Iris pigment epithelial cell (primary cell): ENCODE data around the gene CYBB.
"Not testable (repeated sequence)": the region's sequence is repeated elsewhere in the genome, so short reads cannot be mapped to it uniquely, and the experiment has no call there.

Experiments
- DNase-seq: peaks from one replicate; pipeline ENCODE4 v3.0.0-alpha.2; 2011; ENCODE audit warnings: low read depth

Gene CYBB

GRCh38 chrX:37779857-37780256, at the start of gene CYBB:
TSS of gene CYBB (plus strand) at chrX:37780059. CDS start at chrX:37780078, 19 bp downstream.
- no peak for DNase-seq

DNA sequence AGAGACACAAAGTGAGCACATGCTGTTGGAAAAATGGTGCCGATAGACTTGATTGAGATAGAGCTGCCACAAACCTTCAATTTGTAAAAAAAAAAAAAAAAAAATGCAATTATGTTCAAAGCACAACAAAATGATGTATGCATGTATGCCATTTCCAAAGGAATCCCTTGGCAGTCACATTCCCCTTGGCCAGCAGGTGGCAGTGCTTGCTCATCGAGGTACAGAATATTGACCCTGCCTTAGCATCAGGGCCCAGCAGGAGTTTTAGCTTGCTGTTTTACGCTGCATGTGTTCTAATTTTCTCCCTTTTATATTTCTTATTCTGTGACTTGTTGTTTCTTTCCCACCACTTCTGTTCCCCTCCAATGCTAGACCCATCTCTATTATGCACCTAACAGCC, 34.5 kb upstream of the CYBB start:
- DNase-seq = peak; percentile 66

DNA sequence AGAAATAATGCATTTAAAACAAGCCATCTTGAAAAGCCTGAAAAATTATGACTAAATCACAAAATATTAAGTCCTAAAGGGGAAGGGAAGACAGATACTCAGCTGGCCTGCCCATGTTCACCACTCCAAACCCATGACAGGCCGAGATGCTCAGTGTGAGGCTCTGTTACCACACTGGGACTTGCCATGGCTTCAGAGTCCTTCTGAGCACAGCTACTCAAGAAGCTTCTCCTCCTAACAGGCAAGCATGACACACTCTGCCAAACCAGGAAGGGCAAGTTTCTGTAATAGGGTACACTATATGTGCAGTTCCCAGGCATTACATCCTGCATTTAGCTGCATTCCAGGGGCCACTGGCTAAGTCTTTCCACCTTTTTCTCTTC, 34.0 kb upstream of the CYBB start:
- no peak for DNase-seq

DNA sequence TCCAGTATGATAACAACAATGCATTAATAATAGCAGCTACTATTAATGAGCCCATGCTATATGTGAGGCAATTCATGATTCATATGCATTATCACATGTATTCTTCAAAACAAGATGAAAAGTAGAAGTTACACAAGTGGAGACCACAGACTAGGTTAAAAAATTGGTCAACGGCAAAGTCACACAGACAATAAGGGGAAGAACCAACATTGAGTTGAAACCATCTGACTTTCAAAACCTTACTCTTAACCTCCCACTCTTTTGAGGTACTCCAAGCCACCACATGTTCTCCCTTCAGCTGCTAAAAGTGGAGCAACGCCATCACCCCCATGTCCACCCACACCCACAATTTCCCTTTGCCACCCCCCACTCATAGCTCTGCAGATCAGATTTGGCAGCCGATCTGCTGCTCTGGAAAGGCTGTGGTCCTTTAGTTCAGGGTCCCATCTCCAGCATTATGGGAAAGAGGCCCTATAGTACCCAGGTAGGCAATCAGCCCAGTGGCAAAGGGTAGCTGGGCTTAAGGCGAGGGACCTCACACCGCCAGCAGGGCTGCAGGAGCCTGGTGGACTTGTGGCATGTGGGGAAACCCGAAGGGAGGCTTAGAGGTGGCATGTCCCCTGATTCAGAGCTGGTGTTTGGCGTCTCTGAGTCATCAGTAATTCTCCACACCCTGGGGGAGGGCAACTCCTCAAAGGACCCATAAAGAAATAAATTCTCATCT, 33.5 kb upstream of the CYBB start:
- DNase-seq = peak; percentile 6

GRCh38 chrX:37746951-37747350, 32.9 kb upstream of the CYBB start:
- no peak for DNase-seq

GRCh38 chrX:37752281-37752680, 27.6 kb upstream of the CYBB start:
- DNase-seq = no peak

GRCh38 chrX:37752936-37753335, 26.9 kb upstream of the CYBB start:
- DNase-seq = no peak

- DNase-seq = no peak
These were observed 26.5 kb upstream of the CYBB start for GRCh38 chrX:37753384-37753783.

GRCh38 chrX:37754516-37754915, 25.3 kb upstream of the CYBB start:
- no peak for DNase-seq

DNA sequence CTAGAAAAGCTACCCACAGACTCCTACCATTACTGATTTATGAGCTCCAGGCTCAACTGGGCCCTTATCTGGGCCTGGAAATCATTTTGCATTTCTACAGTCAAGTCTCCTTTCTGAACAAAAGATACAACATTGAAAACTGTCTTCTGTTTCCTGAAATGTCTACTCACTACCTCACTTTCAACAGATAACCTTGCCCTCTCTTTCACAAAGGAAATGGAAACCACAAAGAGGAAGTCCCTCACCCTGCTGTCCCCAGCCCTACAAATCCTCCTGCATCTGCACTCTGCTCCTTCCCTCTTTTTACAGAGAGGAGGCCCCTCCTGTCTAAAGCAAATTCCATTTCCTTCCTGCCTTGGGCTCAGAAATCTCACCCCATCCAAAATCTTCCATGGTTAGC, 24.8 kb upstream of the CYBB start:
- no peak for DNase-seq

DNA sequence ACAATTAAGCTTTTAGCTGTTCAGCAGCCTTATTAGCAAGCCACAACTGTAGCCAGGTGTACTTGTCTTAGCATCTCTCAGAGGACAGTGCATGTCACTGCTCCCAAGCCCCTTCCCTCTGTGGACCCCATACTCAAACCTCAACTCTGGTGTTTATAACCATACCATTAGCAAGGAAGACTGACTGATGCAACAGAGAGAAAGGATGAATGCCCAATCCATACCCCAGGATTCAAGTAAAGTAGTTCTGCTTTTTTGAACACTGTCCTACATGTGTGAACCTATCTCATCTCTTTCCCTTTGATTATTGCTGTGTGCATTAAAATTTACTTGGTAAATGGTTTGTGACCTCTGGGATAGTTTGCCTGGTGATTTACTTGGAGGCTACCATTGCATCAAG, 22.8 kb upstream of the CYBB start:
- no peak for DNase-seq

DNA sequence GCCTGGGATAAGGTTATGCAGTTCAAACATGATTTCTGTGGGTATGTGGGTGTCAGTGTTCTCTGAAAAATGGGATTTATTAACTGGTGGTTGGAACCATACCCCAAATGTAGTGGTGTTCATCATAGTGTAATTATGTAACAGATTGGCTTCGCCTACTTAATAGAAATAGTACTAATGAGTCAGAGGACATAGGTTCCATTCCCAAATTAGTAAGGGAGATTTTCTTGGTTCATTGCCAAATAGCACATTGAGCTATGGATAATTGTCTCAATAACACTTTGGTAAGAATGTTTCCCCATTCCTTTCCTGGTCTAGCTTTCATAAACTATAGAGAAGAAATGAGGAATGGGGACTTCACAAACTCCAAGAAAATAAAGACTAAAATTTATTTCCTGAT, 20.5 kb upstream of the CYBB start:
- DNase-seq = no peak

DNA sequence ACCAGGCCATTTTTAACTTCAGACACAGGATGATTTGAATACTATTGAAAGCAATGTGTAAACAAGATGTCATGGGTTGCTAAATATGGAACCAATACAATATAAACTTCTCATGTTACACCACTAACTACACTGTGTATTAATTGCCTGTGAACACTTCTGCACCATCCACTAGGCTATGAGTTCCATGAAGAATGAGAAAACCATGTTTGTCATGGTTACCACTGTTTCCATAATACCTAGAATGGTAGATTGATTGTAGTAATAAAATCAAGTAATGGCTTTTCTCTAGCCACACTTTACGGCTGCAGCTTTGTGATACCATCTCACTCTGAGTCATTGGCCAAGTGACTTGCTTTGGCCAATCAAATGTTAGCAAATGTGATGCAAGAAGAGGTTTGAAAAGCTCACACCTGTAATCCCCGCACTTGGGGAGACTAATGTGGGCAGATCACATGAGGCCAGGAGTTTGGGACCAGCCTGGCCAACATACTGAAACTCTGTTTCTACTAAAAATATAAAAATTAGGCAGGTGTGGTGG, 19.9 kb upstream of the CYBB start:
- DNase-seq = no peak

DNA sequence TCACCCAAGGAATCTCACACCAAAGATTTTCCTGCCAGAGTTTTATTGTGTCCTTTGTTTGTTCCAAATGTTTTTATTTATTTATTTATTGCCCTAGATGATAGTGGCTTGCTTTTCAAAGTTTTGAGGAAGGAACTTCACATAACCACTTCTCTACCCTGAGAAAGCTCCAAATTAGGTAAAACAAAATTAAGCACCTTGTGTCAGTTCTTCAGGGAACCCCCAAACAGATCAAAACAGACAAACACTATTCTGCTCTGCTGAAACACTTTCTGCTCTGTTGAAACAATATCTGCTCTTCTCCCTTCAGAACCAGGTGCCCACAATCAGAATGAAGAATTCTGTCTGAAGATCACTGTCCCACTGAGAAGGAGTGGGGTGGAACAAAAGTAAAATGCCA, 16.5 kb upstream of the CYBB start:
- no peak for DNase-seq

DNA sequence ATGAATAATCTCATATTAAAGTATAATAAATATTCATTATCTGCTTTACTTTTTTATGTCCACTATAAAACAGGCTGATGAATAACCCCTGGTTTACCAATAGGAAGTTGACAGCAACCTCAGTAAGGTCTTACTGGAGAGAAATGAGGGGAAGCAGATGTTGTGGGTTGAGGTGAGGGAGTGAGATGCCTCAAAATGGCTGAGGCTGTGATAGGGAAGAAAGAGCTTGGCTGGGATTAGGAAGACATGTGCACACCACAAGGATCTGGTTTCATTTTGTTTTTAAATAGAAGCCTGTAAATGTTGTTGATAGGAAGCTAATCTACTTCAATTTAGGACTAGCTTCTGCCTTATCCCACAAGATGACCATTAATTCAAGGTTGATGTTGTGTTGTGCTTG, 14.4 kb upstream of the CYBB start:
- DNase-seq = no peak

DNA sequence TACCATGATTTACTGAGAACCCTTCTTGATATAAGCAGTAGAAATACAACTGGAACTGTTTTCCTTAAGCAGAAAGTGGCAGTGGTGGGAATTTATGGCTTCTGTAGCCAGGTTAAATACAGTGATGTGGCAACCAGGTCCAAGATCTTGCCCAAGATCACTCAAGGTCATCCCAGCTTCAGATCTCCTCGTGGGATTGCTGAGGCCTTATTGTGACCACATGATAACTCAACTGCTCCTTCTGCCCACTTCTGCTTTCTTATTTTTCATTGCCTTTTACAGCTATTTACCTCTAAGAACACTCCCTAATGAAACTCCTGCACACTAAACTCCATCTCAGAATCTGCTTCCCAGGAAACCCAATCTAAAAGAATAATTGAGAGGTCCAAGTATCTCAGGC, 12.4 kb upstream of the CYBB start:
- no peak for DNase-seq

DNA sequence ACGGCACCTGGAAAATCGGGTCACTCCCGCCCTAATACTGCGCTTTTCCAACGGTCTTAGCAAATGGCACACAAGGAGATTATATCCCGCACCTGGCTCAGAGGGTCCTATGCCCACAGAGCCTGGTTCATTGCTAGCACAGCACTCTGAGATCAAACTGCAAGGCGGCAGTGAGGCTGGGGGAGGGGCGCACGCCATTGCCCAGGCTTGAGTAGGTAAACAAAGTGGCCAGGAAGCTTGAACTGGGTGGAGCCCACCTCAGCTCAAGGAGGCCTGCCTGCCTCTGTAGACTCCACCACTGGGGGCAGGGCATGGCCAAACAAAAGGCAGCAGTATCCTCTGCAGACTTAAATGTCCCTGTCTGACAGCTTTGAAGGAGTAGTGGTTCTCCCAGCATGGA, 11.0 kb upstream of the CYBB start:
- not testable (repeated sequence) for DNase-seq

GRCh38 chrX:37776283-37776986, 3.4 kb upstream of the CYBB start:
- DNase-seq = no peak

DNA sequence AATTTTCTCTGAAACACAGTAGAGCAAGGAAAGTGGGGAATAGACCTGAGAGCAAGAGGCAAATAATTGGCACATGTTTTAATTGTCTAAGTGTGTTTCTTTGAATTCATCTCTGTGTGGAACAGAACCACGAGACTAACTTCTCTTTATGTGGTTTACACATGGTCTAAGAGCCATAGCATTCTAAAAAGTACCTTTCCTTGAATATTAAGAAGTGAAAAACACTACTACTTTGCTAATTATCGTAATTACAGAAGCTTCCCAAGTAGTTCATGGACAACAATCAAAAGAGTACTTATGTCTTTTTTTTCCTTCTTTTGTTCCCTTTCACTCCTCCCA, 2.9 kb upstream of the CYBB start:
- DNase-seq = no peak

DNA sequence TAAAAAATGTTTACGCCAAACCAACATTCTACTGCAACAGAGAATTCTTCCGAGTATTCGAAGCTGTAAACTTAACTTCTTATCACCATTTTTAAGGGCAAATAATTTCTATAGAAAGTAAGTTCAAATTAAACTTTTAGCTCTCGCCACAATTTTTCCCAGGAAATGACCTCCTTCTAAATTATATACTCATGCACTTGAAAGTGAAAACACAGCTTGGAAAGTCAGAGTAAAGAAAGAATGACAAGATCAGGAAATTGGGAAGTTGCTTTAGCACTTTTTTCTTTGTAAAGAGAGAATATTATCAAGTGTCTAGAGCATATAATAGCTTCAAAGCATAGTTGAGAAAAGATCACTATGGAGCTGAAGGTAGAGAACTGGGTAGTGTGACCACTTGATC, 1.2 kb downstream of the CYBB start:
- DNase-seq = no peak

- DNase-seq = no peak
These were observed 2.0 kb downstream of the CYBB start for GRCh38 chrX:37781814-37782213.

DNA sequence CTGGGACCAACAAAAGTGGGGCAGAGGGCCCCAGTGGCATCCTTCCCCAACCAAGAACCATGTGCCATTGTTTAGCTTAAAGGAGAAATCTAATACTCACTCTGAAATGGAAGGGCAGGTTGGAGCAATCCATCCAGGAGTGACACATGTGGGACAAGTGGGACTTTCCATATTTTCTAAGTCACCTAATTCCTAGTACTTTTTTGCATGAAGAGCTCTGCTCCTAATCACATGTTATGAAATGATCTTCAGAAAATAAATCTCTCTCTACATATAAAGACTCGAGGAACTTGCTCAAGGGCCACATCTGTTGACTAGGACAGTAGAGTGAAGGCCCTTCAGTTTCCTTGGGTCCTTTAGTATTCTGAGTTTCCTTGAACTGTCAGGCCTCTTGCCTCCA, 2.5 kb downstream of the CYBB start:
- no peak for DNase-seq

DNA sequence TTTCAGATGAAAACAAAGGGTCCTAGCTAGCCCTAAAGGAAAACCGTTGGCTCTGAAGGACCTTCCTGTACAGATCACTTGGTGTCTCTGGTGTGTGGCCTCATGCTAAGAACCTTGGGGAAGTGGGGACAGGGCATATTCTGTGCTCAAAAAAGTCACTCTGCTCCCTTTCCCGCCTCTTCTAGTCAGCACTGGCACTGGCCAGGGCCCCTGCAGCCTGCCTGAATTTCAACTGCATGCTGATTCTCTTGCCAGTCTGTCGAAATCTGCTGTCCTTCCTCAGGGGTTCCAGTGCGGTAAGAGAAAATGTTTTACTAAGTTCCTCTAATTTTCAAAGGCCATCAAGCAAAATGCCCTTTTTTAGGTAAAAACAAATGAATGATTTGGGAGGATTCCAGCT, 3.4 kb downstream of the CYBB start:
- DNase-seq = no peak

DNA sequence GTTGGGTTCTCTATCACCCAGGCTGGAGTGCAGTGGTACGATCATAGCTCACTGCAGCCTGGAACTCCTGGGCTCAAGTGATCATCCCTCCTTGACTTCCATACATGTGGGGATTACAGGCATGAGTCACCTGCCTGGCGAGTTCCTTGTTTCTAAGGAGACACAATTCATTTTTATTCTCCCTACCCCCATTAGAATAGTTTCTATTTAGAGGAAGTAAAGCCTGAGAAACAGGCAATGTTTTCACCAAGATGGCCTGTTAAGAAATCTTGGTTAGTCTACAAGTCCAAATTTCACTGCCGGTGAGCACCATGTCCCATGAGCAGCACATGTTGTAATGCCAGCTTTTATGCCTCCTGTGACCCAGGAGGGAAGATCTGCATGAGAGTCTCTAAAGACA, 5.7 kb downstream of the CYBB start:
- peak; percentile 15 for DNase-seq
